ENCODE data around the gene TOP2B. TPM values are rescaled to one million over a fixed set of nuclear protein-coding genes. Genes with fewer than 3 reads are reported as not detected.

The TOP2B gene, protein sequence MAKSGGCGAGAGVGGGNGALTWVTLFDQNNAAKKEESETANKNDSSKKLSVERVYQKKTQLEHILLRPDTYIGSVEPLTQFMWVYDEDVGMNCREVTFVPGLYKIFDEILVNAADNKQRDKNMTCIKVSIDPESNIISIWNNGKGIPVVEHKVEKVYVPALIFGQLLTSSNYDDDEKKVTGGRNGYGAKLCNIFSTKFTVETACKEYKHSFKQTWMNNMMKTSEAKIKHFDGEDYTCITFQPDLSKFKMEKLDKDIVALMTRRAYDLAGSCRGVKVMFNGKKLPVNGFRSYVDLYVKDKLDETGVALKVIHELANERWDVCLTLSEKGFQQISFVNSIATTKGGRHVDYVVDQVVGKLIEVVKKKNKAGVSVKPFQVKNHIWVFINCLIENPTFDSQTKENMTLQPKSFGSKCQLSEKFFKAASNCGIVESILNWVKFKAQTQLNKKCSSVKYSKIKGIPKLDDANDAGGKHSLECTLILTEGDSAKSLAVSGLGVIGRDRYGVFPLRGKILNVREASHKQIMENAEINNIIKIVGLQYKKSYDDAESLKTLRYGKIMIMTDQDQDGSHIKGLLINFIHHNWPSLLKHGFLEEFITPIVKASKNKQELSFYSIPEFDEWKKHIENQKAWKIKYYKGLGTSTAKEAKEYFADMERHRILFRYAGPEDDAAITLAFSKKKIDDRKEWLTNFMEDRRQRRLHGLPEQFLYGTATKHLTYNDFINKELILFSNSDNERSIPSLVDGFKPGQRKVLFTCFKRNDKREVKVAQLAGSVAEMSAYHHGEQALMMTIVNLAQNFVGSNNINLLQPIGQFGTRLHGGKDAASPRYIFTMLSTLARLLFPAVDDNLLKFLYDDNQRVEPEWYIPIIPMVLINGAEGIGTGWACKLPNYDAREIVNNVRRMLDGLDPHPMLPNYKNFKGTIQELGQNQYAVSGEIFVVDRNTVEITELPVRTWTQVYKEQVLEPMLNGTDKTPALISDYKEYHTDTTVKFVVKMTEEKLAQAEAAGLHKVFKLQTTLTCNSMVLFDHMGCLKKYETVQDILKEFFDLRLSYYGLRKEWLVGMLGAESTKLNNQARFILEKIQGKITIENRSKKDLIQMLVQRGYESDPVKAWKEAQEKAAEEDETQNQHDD (N-terminal part only)
- polyA plus RNA-seq (ENCODE audit: insufficient read depth in 1 of 5, insufficient read length in 5 of 5, low replicate concordance in 1 of 5) = 100 to 1,000 TPM; 199 to 341 (median 295) TPM
- long read RNA-seq, donor 1, full-length matches to known transcripts = 8 of 33 reads
- long read RNA-seq, donor 1, partial matches to known transcripts = 25 of 33 reads
- long read RNA-seq, donor 1, other reads (novel, unspliced or antisense) = 0 of 33 reads
- long read RNA-seq, donor 2, full-length matches to known transcripts = 4 of 4 reads
- long read RNA-seq, donor 2, partial matches to known transcripts = 0 of 4 reads
- long read RNA-seq, donor 2, other reads (novel, unspliced or antisense) = 0 of 4 reads
- long read RNA-seq, donor 3, full-length matches to known transcripts = 4 of 35 reads
- long read RNA-seq, donor 3, partial matches to known transcripts = 31 of 35 reads
- long read RNA-seq, donor 3, other reads (novel, unspliced or antisense) = 0 of 35 reads
- long read RNA-seq, donor 4, full-length matches to known transcripts = 3 of 19 reads
- long read RNA-seq, donor 4, partial matches to known transcripts = 16 of 19 reads
- long read RNA-seq, donor 4, other reads (novel, unspliced or antisense) = 0 of 19 reads
- long read RNA-seq, donor 5, full-length matches to known transcripts = 5 of 42 reads
- long read RNA-seq, donor 5, partial matches to known transcripts = 37 of 42 reads
- long read RNA-seq, donor 5, other reads (novel, unspliced or antisense) = 0 of 42 reads
- long read RNA-seq, donor 6, full-length matches to known transcripts = 7 of 13 reads
- long read RNA-seq, donor 6, partial matches to known transcripts = 6 of 13 reads
- long read RNA-seq, donor 6, other reads (novel, unspliced or antisense) = 0 of 13 reads
- long read RNA-seq, donor 7, partial matches to known transcripts = 5 of 6 reads
- long read RNA-seq, donor 7, other reads (novel, unspliced or antisense) = 0 of 6 reads
- long read RNA-seq, donor 8, full-length matches to known transcripts = 1 of 19 reads
- long read RNA-seq, donor 8, partial matches to known transcripts = 18 of 19 reads
- long read RNA-seq, donor 8, other reads (novel, unspliced or antisense) = 0 of 19 reads

DNA sequence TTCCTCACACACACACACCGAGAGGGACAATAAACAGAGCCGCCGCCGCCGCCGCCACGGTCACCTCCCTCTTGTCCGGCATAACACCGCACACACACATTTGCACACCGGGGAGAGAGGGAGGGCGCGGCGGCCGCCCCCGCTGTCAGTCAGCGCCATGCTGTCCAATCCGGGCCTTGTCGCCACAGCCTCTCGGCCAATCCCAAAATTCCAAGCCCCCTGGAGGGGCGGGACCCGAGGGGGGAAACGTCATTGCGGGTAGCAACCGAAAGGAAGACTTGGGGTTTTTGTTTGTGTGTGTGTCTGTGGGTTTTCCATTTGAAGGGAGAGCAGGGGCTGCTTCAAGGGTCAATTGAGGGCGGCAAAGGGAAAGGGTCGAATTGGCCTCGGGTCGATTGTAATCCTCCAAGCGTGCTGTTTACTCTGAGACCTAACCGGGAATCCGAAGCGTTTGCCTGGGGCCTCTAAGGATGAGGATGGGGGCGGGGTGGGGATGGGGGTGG, at the start of gene TOP2B:
Gene TOP2B (minus strand): TSS at position 96 of the 503 bp plus-strand sequence. CDS start 610 bp downstream, outside the sequence.
- peak; percentile 96 to 97 for DNase-seq

DNA sequence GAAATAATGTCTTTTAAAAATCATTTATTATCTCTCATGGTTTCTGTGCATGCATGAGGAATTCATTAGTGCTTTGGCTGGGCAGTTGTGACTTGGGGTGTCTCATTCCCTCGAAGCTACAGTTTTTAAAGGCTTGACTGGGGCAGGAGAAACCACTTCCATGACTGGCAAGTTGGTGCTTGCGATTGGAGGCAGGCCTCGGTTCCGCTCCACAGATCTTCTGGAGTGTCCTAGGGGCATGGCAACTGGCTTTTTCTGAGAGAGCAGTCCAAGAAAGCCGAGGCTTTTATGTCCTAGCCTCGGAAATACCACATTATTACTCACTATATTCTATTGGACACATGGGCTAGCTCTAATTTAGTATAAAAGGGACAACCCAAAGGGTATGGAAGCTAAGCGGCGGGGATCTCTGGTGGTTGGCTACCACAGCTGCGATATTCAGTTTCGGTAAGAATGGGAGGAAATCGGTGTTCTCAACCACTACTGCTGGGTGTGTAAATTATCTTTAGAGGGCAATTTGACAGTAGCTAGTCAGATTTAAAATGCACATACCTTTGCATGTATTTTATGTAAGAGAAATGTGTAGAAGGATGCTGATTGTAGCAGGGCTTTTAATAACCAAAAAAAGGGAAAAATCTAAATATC, 48.8 kb upstream of the TOP2B start:
- DNase-seq = no peak

DNA sequence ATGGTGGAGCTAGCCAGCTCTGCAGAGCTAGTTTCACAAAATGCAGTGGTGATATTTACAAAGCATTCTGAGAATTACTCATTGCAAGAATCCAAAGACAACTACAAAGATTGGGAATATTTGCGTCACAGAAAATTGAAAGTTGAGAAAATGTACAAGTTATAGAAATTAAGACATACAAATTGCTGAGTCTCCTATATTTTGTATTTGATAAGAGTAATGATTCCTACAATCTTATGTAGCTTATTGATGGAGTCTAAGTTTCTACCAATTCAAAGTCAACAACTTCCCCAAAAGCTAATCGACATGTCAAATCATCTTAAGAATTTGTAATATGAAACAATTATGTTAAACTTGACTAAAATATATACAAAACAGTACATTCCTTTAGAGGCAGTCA, 46.4 kb upstream of the TOP2B start:
- DNase-seq = no peak

DNA sequence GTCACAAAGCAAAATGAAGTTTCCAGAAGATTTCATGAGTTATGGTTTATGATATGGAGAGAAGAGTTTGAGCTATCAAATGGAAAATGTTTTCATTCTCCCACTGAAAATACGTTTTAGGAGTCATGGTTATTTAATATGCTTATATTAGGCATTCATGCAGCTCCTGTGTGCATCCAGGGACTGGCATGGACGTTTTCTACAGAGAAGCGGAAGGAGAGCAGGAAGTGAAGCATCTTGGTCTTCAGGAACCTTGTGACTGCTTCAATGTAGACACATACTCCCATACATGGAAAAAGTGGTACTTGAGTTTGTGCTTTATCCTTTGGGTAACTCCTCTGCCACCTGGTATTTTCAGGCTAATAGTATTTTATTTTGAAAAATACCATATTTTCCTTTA, 43.3 kb upstream of the TOP2B start:
- DNase-seq = no peak

DNA sequence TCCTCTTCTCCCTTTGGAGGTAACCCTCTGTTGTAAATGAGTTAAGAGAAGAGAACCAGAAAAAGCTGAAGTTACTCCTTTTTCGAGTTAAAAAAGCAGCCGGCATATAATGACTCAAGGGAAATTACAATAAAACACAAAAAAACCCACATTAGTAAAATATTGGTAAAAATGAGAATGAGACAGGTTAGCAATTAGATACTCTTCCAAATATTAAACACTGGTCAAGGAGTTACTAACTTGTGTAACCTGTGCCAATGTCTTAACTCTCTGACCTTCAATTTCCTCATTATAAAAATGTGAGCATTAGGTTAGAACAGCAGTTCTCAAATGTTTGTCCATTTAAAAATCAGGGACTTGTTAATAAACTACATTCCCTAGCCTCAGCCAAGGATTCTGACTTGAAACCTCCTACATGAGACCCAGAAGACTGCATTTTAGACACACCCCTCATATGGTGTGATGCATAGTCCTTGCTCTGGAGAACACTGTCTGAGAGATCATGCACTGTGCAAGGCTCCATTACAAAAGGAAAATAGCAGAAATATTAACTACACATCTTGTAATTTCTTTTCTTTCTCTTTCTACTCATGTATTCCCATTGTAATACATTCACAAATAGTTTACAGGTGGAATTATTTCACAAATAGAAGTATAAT, 42.7 kb upstream of the TOP2B start:
- no peak for DNase-seq

DNA sequence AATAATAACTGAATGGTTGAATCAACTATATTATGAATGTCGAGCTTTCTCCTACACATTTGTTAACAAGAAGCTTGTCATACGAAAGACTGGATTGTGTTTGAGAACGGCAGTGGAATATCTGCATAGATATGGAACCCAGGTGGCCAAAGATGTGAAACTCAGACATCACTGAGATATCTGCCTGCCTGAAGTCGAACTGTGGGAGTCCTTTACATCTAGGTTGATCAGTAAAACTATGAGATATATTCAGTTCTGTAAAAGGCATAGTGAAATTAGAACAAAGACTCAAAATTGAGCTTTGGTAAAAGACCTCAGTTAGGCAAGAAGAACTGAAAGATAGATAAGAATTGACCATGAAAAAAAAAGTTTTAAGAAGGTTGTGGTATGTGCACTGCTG, 41.5 kb upstream of the TOP2B start:
- no peak for DNase-seq

DNA sequence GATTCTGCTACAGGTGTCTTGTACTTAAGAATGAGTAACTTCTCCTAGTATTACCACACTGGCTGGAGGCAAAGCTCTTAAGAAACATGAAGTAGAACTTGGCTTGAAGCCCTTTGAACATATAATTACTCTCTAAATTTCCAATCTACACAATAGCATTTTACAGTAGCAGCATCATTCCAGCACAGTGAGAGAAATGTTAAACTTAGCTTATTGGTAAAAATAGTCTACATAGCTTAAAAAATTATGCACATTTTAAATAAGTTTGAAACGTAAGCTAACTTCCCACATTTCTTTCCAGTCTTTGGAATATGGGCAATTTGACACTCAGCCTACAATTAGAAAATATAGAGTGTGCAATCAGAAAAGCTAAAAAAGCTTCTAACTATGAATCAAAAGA, 32.8 kb upstream of the TOP2B start:
- DNase-seq = peak in 1 of 2 donors; percentile 1

DNA sequence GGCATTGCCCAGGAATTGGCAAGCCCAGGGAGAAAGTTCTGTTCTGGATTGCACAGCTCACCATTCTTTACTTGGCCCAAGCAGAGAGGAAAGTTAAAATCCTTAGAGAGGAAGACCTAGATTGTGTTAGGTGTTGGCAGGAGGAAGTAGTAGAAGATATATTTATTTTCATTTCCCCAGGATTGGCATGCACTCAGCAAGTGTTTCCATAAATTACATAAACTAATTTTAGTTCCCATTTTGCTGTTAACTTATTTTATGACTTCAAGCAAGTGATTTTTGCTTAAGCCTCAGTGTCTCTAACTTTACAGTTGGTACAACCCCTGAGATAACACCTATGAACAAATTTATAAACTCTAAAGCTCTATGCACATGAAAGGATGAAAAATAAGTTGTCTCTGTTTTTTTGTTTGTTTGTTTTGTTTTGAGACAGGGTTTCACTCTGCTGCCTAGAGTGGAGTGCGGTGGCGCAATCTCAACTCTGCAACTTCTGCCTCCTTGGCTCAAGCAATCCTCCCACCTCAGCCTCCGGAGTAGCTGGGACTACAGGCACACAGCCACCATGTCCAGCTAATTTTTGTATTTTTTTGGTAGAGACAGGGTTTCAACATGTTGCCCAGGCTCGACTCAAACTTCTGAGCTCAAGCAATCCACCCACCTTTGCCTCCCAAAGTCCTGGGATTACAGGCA, 31.2 kb upstream of the TOP2B start:
- no peak for DNase-seq

DNA sequence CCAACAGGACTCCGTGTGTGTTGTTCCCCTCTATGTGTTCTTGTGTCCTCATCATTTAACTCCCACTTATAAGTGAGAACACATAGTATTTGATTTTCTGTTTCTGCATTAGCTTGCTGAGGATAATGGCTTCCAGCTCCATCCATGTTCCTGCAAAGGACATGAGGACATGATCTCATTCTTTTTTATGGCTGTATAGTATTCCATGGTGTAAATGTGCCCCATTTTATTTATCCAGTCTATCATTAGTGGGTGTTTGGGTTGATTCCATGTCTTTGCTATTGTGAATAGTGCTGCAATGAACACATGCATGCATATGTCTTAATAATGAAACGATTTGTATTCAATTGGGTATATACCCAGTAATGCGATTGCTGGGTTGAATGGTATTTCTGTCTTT, 28.5 kb upstream of the TOP2B start:
- DNase-seq = no peak

DNA sequence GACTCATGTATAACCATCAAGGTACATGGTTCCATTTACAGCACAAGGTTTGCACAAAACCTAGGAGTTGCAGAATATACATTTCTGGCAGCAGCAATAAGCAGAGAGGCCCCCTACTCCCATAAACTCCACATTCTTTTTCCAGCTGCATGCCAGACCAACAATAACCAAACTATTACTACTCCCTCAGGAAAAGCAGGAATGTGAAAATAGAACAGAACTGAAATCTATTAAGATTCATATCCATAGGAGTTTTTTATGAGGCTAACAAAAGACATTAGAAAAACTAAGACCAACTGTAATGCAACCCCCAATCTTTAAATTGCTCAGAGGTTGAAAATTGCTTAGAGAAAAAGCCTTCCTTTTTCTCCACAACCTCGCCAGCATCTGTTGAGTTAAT, 27.6 kb upstream of the TOP2B start:
- DNase-seq = no peak

DNA sequence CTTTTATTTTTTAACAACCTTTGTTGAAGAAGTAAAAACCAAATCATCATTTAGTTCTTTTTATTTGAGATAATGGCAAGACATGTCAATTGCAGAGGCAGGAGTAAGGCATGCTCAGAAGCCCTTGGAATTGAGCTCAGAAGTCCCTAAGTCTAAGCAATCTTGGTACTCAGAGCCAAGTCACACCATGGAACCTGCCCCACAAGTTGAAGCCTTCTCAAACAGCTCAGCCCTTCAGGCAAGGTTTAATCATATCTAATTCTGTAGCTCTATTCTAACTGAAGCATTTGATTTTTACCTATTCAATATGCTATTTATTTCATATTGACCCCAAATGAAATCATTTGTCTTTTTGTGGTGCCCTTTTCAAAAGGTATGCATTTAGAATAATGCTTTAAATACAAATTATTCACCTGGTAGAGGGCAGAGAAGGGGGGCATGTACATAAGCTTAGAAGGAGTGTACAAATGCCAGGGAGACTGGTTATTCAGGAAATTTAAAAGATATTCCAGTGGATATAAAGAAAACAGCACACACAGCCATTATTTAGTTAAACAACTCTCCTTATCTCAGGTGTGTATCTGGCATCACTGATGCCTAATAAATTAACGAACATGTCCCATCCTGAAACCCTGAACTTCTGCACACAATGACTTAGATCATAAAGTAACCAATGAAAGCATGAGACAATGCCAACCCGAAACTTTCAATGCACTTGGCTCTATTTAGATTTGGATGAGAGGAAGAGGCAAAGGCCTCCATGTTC, 26.2 kb upstream of the TOP2B start:
- DNase-seq = peak in 1 of 2 donors; percentile 1

DNA sequence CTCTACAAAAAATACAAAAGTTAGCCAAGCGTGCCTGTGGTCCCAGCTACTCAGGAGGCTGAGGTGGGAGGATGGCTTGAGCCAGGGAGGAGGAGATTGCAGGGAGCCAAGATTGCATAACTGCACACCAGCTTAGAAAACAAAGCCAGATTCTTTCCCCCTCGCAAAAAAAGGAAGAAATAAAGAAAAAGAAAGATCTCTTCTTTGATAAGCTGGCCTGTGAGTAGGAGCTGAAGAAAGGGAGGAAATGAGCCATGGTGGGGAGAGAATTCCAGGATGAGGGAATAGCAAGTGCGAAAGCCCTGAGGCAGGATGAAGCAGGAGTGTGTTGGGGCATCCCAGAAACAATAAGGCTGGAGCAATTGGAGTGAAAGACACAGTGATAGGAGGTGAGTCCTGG, 24.5 kb upstream of the TOP2B start:
- DNase-seq = no peak

DNA sequence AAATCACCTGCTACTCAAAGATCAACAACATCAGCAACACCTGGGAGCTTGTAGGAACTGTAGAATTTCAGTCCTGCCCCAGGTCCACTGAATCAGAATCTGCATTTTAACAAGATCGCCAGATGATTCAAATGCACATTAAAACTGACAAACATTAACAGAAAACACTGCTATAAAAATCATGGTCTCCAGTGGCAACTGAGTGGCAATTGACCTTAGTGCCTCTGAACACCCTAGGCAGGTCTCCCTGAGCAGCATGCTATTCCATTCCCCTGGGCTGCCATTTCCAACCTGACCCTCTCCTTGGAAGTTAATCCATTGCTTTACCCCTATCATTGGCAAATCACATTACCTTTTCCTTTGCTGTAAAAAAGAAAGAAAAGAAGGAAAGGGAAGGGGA, 23.0 kb upstream of the TOP2B start:
- DNase-seq = no peak

DNA sequence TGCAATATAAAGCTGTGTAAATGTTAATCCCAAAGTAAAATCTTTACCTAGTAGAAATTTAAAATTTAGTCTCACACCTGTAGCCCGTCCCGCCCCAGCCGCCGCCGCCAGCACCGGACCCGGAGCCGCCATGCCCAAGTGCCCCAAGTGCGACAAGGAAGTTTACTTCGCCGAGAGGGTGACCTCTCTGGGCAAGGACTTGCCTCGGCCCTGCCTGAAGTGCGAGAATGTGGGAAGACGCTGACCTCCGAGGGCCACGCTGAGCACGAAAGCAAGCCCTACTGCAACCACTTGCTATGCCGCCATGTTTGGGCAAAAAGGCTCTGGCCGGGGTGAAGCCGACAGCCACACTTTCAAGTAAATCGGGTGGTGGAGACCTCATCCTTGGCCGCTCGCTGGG, 22.1 kb upstream of the TOP2B start:
- no peak for DNase-seq

DNA sequence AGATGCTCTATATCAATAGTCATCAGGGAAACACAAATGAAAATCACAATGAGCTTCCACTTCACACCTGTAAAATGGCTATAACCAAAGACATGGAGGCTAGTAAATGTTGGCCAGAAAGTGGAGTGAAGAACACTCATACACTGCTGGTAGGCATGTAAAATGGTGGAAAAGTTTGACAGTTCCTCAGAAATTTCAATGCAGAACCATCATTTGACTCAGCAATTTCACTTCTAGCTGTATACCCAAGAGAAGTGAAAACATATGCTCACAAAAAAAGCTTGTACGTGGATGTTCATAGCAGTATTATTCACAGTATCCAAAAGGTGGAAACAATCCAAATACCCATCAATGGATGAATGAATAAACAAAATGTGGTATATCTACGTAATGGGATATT, 19.2 kb upstream of the TOP2B start:
- no peak for DNase-seq

DNA sequence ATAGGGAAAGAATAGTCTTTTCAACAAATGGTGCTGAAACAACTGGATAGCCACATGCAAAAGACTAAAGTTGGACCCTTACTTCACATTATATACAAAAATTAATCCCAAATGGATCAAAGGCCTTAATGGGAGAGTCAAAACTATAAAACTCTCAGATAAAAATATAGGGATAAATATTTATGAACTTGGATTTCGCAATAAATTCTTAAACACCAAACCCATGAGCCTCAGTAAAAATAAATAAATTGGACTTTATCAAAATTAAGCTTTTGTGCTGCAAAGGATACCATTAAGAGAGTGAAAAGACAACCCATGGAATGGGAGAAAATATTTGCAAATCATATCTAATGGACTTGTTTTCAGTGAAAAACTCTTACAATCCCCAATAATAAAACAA, 18.7 kb upstream of the TOP2B start:
- DNase-seq = no peak

DNA sequence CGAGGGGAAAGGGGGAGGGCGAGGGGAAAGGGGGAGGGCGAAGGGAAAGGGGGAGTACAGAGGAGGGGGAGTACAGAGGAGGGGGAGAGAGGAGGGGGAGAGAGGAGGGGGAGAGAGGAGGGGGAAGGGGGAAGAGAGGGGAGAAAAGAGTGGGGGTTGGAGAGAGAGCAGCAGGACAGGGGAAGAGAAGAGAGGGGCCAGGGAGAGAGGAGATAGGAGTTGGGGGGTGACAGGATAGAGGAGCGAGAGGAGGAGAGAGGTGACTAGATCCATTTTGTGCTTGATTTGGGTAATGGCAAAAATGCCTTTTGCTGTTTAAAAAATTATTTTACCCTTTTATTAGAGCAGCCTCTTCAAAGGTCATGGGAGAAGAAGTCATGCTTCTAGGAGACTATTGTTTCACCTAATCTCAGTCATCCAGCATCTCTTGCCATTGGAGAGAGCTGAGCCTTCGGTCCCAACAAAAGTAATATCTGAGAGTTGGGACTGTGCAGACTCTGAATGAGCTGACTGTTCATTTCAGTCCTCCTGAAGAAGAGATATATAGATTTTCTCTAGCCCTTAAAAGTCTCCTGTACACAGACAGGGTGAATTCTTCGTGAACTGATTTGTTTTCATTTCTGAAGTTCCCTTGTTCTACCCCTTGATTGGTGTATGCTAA, 15.1 kb upstream of the TOP2B start:
- no peak for DNase-seq

Data from right lung (tissue), 10 donors.